Tibial nerve (tissue), 4 donors: ENCODE data around the gene RAPGEF3. TPM values are rescaled to one million over a fixed set of nuclear protein-coding genes. Genes with fewer than 3 reads are reported as not detected.

Experiments
- DNase-seq, 2 donors: peaks; one replicate each; pipeline ENCODE4 v3.0.0-alpha.2; 2019; ENCODE audit warnings: low spot score in 2 of 2
- H3K27ac ChIP-seq, 4 donors: fragments of 200-600 bp; sonication (generic) in 3 of 4; one replicate each; pipeline ENCODE4 v1.5.1; 2017 to 2019; ENCODE audit warnings: mild to moderate bottlenecking in 1 of 4
- H3K27me3 ChIP-seq, 2 donors: fragments of 200-600 bp; sonication (generic) in 1 of 2; one replicate each; pipeline versions ENCODE4 v1.5.1 to v1.6.0; 2017 to 2019
- H3K36me3 ChIP-seq, 3 donors: fragments of 200-600 bp; sonication (generic); one replicate each; pipeline ENCODE4 v1.5.1; 2018 to 2019
- H3K4me1 ChIP-seq, 4 donors: fragments of 200-600 bp; sonication (generic) in 3 of 4; one replicate each; pipeline ENCODE4 v1.5.1; 2017 to 2019
- H3K4me3 ChIP-seq, 4 donors: fragments of 200-600 bp; sonication (generic) in 3 of 4; one replicate each; pipeline ENCODE4 v1.5.1; 2017 to 2019; ENCODE audit warnings: mild to moderate bottlenecking in 1 of 4, moderate library complexity in 1 of 4
- H3K9me3 ChIP-seq, 4 donors: fragments of 200-600 bp; sonication (generic) in 3 of 4; one replicate each; pipeline ENCODE4 v1.5.1; 2017 to 2019
- CTCF ChIP-seq, 5 experiments: fragments of 200-600 bp in 3 of 5; fragments of 450-650 bp in 2 of 5; sonication (generic) in 3 of 5; IDR thresholded peaks; one replicate each; pipeline ENCODE4 v1.5.1; 2016 to 2019; ENCODE audit warnings: antibody characterized with exemption in 5 of 5, mild to moderate bottlenecking in 3 of 5, moderate library complexity in 2 of 5
- EP300 ChIP-seq, 2 donors: sonication (generic); formaldehyde crosslinking; IDR thresholded peaks; one replicate each; pipeline ENCODE4 v1.6.1; 2017; ENCODE audit warnings: antibody characterized with exemption in 2 of 2, mild to moderate bottlenecking in 1 of 2
- POLR2A ChIP-seq, 2 donors: fragments of 450-650 bp; IDR thresholded peaks; one replicate each; pipeline ENCODE4 v1.6.1; 2017; ENCODE audit warnings: antibody characterized with exemption in 2 of 2, mild to moderate bottlenecking in 2 of 2, moderate library complexity in 2 of 2
- whole genome bisulfite sequencing, 2 donors: methylation state at CpG; one replicate each; pipeline ENCODE4 v1.1.5; 2018; 5-methylcytosine and 5-hydroxymethylcytosine counted together
- total RNA-seq, 4 donors: library from RNA; depleted of rRNA; stranded (reverse); fragments of >200 nt; gene quantifications; one replicate each; pipeline ENCODE4 v1.1.0, GENCODE V29; 2016

RAPGEF3 gene
- total RNA-seq, 4 donors from 2014 or later = 47.3 to 109 (median 83.6) TPM

DNA sequence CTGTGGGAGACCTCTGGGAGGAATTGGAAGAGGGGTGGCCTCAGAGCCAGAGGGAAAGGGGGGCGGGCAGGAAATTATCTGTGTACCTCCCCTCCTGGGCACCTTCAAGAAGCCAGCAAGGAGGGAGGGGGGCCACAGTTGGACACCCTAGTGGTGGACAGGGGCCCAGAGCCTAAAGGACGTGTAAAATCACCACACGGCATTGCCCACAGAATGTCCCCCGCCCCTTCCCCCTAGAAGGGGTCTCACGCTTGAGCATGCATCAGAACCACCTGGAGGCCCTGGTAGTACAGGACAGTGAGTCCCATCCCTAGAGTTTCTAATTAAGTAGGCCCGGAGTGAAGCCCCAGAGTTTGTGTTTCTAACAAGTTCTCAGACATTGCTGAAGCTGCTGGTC lies 41.6 kb downstream of the RAPGEF3 start:
- Histone ChIP-seq H3K27ac (peak overlapping the region; percentile 0 to 88 (median 62)), H3K27me3 (no peaks in the 10 kb centered on the region), H3K9me3 (no peaks in the 10 kb centered on the region), H3K36me3 (peaks cover 0 to 19% (median 0%) of the 10 kb centered on the region in 3 donors), H3K4me1 (peaks cover 0 to 54% (median 22%) of the 10 kb centered on the region in 4 donors), H3K4me3 (no peak overlapping the region)
- 83 to 85% methylated on average over 6 of the region's 6 CpGs for WGBS, 2 donors
- DNase-seq = no peak
- TF ChIP-seq EP300 (IDR thresholded peaks at IDR 0.05) = no peak
- no peak for TF ChIP-seq CTCF (IDR thresholded peaks at IDR 0.05)
- TF ChIP-seq POLR2A (IDR thresholded peaks at IDR 0.05) = no peak

DNA sequence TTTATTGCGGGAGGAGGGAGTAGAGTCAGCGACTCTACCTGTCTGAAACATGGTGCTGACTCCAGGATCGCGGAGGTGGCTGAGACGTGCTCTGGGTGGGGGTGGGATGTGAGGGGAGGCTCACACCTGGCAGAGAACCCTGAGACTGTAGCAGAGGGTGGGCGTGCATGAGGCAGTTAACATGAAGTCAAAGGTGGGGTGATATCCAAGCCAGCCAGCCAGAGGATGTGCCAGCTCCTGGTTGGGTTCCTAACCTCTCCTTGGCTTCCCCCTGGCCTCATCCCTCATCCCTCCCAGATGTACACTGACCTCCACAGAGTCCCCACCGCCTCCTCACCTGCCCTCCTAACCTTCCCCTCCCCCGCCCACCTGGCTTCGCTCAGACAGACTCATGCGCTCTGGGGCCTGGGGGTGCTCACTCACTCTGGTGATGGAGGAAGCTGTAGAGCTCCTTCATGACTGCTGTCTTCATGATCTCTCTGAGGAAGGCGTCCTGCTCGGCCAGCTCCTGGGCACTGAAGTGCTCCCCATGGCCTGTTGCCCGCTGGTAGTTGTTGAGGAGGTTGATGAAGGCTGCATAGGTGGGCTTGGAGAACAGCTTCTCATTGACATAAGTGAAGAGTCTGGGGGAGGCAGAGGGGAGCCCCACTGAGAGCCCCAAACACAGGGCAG lies 42.7 kb downstream of the RAPGEF3 start:
- H3K4me3 ChIP-seq = no peak overlapping the region
- no peaks in the 10 kb centered on the region for H3K9me3 ChIP-seq
- TF ChIP-seq POLR2A (IDR thresholded peaks at IDR 0.05) (no peak), CTCF (IDR thresholded peaks at IDR 0.05) (no peak), EP300 (IDR thresholded peaks at IDR 0.05) (no peak)
- H3K27ac ChIP-seq = peak overlapping the region; percentile 16 to 83 (median 50)
- no peak for DNase-seq
- H3K4me1 ChIP-seq = peaks cover 0 to 51% (median 22%) of the 10 kb centered on the region in 4 donors
- H3K27me3 ChIP-seq = no peaks in the 10 kb centered on the region
- WGBS, 2 donors = 81 to 82% methylated on average over 12 to 13 of the region's 13 CpGs
- H3K36me3 ChIP-seq = peaks cover 0 to 18% (median 0%) of the 10 kb centered on the region in 3 donors

DNA sequence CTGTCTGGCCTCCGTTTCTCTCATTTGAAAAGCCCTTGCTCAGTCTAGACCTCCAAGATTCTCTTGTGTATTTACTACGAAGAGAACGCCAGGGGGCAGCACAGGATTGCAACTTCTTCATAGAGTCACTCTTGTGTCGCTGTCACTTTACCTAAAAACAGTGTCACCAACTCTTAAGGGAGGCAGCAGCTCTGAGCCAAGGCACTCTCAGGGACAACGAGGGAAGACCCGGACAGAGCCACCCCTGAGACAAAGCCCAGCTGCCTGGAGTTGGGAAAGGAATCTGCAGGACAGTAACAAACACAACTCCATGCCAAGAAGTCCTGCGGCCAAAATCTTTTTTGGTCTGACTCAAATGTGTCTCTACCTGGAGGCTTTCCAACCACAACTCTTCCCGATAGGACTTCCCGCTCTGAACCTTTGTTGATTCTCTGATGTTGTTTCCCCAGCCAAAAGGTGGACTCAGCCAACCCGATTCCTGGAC lies 43.2 kb downstream of the RAPGEF3 start:
- Histone ChIP-seq H3K4me1 (peaks cover 0 to 47% (median 22%) of the 10 kb centered on the region in 4 donors), H3K36me3 (peaks cover 0 to 12% (median 0%) of the 10 kb centered on the region in 3 donors), H3K27ac (peak overlapping the region; percentile 16 to 83 (median 50)), H3K9me3 (no peaks in the 10 kb centered on the region), H3K27me3 (no peaks in the 10 kb centered on the region), H3K4me3 (no peak overlapping the region)
- DNase-seq = peak; percentile 53 to 75
- 9 to 11% methylated on average over 9 to 10 of the region's 10 CpGs for WGBS, 2 donors
- TF ChIP-seq POLR2A (IDR thresholded peaks at IDR 0.05) = no peak
- peak in 1 of 2 donors; percentile 48 for TF ChIP-seq EP300 (IDR thresholded peaks at IDR 0.05)
- TF ChIP-seq CTCF (IDR thresholded peaks at IDR 0.05) = peak; percentile 66 to 96 (median 73)

- DNase-seq = no peak
- TF ChIP-seq CTCF (IDR thresholded peaks at IDR 0.05) = no peak
- no peak for TF ChIP-seq POLR2A (IDR thresholded peaks at IDR 0.05)
- no peak for TF ChIP-seq EP300 (IDR thresholded peaks at IDR 0.05)
- Histone ChIP-seq H3K27me3 (no peaks in the 10 kb centered on the region), H3K4me1 (peaks cover 0 to 47% (median 22%) of the 10 kb centered on the region in 4 donors), H3K9me3 (no peaks in the 10 kb centered on the region), H3K36me3 (peaks cover 0 to 7% (median 0%) of the 10 kb centered on the region in 3 donors), H3K4me3 (no peak overlapping the region), H3K27ac (peak overlapping the region in 3 of 4 donors; percentile 7 to 52 (median 37))
- 35 to 38% methylated on average over 5 of the region's 5 CpGs for WGBS, 2 donors
Measured at GRCh38 chr12:47714826-47715386, 43.8 kb downstream of the RAPGEF3 start.

- Histone ChIP-seq H3K9me3 (no peaks in the 10 kb centered on the region), H3K4me1 (peaks cover 0 to 36% (median 12%) of the 10 kb centered on the region in 4 donors), H3K27ac (no peak overlapping the region), H3K36me3 (no peaks in the 10 kb centered on the region), H3K27me3 (no peaks in the 10 kb centered on the region), H3K4me3 (no peak overlapping the region)
- no peak for DNase-seq
- no peak for TF ChIP-seq CTCF (IDR thresholded peaks at IDR 0.05)
- WGBS, 2 donors = 90 to 92% methylated on average over 6 of the region's 6 CpGs
Measured at GRCh38 chr12:47712171-47712570, 46.5 kb downstream of the RAPGEF3 start.
